ENCODE results near the gene CNTN1.

CNTN1 gene

DNA sequence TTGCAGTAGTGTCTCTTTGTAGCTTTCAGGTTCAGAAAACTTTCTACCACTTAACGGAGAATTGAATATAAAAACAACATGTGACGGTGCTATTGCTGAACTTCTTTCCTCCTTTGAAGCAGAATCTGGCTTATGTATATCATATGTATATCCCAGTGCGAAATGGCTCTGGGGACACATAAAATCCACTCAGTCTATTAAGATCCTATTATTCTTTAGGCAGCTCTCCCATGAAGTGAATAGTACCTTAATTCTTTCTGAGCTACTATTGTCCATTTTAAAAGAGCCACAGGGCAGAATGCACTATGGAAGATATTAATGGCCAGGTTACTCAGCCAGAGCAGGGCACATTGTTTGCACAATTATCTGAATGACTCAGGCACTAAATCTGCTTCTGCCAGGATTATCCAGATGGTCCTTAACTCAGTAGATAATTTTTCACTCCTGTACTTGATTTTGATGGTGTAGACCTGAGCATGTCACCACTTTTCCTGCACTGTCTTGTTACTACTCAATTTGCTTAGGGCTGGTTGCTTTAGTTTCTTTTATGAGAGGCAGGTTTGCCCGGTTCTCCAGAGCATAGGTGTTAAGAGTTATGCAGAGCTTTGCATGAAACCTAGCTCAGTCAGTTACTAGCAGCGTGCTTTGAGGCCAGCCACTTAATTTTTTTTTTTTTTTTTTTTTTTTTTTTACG, 5.5 kb downstream of the CNTN1 start:
- no peak overlapping the region for H3K9ac ChIP-seq (ENCODE audit: low read length)
- H3K27ac ChIP-seq (ENCODE audit: low read depth, low read length): no peak overlapping the region
- no peaks in the 10 kb centered on the region for H3K36me3 ChIP-seq (ENCODE audit: control insufficient read depth, insufficient read depth, low read length)
- peaks cover 22% of the 10 kb centered on the region for H3K27me3 ChIP-seq (ENCODE audit: control insufficient read depth, insufficient read depth, low read length)
- H3K4me1 ChIP-seq (ENCODE audit: control insufficient read depth, insufficient read depth, low read length): peaks cover 3% of the 10 kb centered on the region; the same call in 1 of the 2 replicates
- no peak overlapping the region for H3K4me3 ChIP-seq (ENCODE audit: low read depth, low read length)
- H3K9me3 ChIP-seq (ENCODE audit: control insufficient read depth, insufficient read depth, low read depth, low read length): no peaks in the 10 kb centered on the region

DNA sequence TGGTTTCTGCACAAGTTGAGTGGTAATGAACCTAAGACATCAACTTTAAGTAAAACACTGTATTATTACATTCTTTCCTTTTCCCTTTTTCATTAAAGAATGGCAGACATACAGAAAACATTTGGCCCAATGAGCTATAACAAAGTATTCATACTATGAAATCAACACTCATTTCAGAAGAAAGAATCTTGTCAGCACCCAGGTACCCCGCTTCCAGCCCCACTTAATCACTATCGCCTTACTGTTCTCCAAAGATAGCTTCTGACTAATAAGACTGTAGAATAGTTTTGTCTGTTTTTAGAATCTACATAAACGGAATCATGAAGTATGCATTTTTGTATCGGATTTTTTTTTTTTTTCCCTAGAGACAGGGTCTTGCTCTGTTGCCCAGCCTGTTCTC, 9.5 kb downstream of the CNTN1 start:
- Histone ChIP-seq H3K4me3 (ENCODE audit: low read depth, low read length) (no peak overlapping the region), H3K27ac (ENCODE audit: low read depth, low read length) (no peak overlapping the region), H3K36me3 (ENCODE audit: control insufficient read depth, insufficient read depth, low read length) (no peaks in the 10 kb centered on the region), H3K27me3 (ENCODE audit: control insufficient read depth, insufficient read depth, low read length) (no peaks in the 10 kb centered on the region), H3K9me3 (ENCODE audit: control insufficient read depth, insufficient read depth, low read depth, low read length) (no peaks in the 10 kb centered on the region), H3K4me1 (ENCODE audit: control insufficient read depth, insufficient read depth, low read length) (no peaks in the 10 kb centered on the region), H3K9ac (ENCODE audit: low read length) (no peak overlapping the region)

DNA sequence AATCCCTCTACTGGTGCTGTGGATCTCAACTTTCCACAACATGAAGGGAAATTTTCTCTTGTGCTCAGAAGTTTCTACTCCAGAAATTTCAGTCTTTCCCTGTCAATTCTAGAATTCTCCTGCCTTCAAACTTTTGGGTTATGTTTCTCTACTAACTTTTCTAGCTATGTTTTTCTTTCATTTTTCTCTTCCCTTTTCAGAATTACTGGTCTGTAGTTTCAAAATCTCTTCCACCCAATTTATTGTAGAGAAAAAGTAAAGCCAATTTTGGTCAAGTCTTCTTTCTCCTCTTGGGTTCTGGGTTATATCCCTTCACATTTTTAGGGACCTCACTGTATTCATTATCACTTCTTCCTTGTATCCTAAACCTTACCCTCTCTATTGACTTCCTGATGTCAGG, 18.9 kb downstream of the CNTN1 start:
- Histone ChIP-seq H3K9ac (ENCODE audit: low read length) (no peak overlapping the region), H3K4me1 (ENCODE audit: control insufficient read depth, insufficient read depth, low read length) (no peaks in the 10 kb centered on the region), H3K27me3 (ENCODE audit: control insufficient read depth, insufficient read depth, low read length) (no peaks in the 10 kb centered on the region), H3K27ac (ENCODE audit: low read depth, low read length) (no peak overlapping the region), H3K4me3 (ENCODE audit: low read depth, low read length) (no peak overlapping the region), H3K36me3 (ENCODE audit: control insufficient read depth, insufficient read depth, low read length) (no peaks in the 10 kb centered on the region), H3K9me3 (ENCODE audit: control insufficient read depth, insufficient read depth, low read depth, low read length) (no peaks in the 10 kb centered on the region)

DNA sequence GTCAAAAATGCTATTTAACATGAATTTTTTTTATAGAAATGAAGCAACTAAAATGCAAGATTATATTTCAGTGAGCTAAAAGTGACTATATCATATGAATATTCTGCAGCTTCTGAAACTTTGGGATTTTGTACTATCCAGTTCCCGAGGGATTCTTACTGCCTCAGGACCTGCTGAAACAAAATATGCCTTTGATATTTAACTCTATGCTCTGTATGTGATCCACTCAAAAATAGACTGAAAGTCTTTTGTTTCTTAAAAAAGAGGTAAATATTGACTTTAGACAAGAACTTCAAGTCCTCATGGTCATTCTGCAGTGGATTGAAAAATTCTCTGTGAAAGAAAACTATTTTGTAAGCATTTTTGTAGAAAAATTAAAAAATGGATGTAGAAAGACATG, 22.4 kb downstream of the CNTN1 start:
- Histone ChIP-seq H3K4me1 (ENCODE audit: control insufficient read depth, insufficient read depth, low read length) (no peaks in the 10 kb centered on the region), H3K27me3 (ENCODE audit: control insufficient read depth, insufficient read depth, low read length) (no peaks in the 10 kb centered on the region), H3K36me3 (ENCODE audit: control insufficient read depth, insufficient read depth, low read length) (no peaks in the 10 kb centered on the region), H3K4me3 (ENCODE audit: low read depth, low read length) (no peak overlapping the region), H3K9ac (ENCODE audit: low read length) (no peak overlapping the region), H3K9me3 (ENCODE audit: control insufficient read depth, insufficient read depth, low read depth, low read length) (no peaks in the 10 kb centered on the region), H3K27ac (ENCODE audit: low read depth, low read length) (no peak overlapping the region)

DNA sequence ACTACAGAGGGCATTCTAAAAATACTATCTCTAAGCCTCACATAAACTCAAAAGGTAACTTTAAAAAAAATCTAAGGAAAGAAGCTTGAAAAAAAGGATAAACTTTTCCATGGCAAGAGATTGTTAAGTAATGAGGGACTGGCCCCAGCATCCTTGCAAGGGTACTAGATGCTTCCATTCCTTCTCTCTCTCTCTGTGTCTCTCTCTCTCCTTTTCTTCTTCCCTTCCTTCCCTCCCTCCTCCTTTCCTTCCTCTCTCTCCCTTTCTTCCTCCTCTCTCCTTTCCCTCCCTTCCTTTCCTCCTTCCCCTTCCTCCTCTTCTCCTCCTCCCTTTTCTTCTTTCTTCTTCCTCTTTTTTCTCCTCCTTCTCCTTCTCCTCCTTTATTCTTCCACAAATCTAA, 23.8 kb downstream of the CNTN1 start:
- no peaks in the 10 kb centered on the region for H3K4me1 ChIP-seq (ENCODE audit: control insufficient read depth, insufficient read depth, low read length)
- no peaks in the 10 kb centered on the region for H3K36me3 ChIP-seq (ENCODE audit: control insufficient read depth, insufficient read depth, low read length)
- no peaks in the 10 kb centered on the region for H3K9me3 ChIP-seq (ENCODE audit: control insufficient read depth, insufficient read depth, low read depth, low read length)
- H3K4me3 ChIP-seq (ENCODE audit: low read depth, low read length): no peak overlapping the region
- no peak overlapping the region for H3K9ac ChIP-seq (ENCODE audit: low read length)
- H3K27ac ChIP-seq (ENCODE audit: low read depth, low read length): no peak overlapping the region
- no peaks in the 10 kb centered on the region for H3K27me3 ChIP-seq (ENCODE audit: control insufficient read depth, insufficient read depth, low read length)

DNA sequence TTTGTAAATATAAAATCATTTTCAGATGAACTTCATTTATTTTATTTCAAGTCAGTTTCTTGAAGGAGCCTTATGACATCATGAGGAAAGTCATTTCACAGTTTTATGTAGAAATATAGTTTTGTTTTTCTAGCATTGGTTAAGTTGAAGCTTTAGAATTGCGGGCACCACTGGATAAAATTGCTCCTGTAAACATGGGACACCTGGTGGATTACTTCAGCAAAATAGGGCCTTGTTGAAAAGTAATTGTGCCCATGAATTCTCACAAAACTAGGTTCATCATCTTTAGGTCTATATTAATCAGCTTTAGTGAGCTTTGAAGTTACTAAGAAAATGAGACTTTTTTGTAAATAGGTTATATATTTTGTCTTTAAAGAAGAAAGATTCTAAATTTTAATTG, 25.3 kb downstream of the CNTN1 start:
- H3K27ac ChIP-seq (ENCODE audit: low read depth, low read length): no peak overlapping the region
- H3K9me3 ChIP-seq (ENCODE audit: control insufficient read depth, insufficient read depth, low read depth, low read length): no peaks in the 10 kb centered on the region
- no peaks in the 10 kb centered on the region for H3K4me1 ChIP-seq (ENCODE audit: control insufficient read depth, insufficient read depth, low read length)

DNA sequence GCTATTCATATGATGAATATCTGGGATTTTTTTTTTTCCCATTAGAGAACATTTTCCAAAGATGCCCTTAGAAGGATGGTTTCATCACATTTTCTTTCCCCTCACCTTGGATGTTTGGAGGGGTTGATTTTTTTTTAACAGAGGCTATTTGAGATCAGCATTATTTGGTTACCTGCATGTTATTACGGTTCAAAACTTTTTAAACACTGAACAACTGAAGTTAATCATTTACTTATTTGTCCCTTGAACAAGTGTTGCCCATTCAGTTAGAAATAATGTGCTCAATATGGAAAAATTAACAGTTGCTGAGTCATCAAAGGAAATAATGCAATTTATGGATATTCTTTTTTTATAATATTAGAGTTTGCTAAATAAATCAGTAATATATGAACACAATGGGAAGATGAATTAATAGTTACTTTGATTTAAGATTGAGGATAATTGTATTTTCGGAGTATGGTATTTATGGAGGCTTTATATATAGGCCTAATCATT, 26.7 kb downstream of the CNTN1 start:
- Histone ChIP-seq H3K36me3 (ENCODE audit: control insufficient read depth, insufficient read depth, low read length) (no peaks in the 10 kb centered on the region), H3K9ac (ENCODE audit: low read length) (no peak overlapping the region), H3K4me1 (ENCODE audit: control insufficient read depth, insufficient read depth, low read length) (no peaks in the 10 kb centered on the region), H3K4me3 (ENCODE audit: low read depth, low read length) (no peak overlapping the region), H3K27me3 (ENCODE audit: control insufficient read depth, insufficient read depth, low read length) (no peaks in the 10 kb centered on the region), H3K9me3 (ENCODE audit: control insufficient read depth, insufficient read depth, low read depth, low read length) (no peaks in the 10 kb centered on the region), H3K27ac (ENCODE audit: low read depth, low read length) (no peak overlapping the region)

More for the DNA sequence above, 25.3 kb downstream of the CNTN1 start:
- Histone ChIP-seq H3K27me3 (ENCODE audit: control insufficient read depth, insufficient read depth, low read length) (no peaks in the 10 kb centered on the region), H3K36me3 (ENCODE audit: control insufficient read depth, insufficient read depth, low read length) (no peaks in the 10 kb centered on the region), H3K4me3 (ENCODE audit: low read depth, low read length) (no peak overlapping the region), H3K9ac (ENCODE audit: low read length) (no peak overlapping the region)

DNA sequence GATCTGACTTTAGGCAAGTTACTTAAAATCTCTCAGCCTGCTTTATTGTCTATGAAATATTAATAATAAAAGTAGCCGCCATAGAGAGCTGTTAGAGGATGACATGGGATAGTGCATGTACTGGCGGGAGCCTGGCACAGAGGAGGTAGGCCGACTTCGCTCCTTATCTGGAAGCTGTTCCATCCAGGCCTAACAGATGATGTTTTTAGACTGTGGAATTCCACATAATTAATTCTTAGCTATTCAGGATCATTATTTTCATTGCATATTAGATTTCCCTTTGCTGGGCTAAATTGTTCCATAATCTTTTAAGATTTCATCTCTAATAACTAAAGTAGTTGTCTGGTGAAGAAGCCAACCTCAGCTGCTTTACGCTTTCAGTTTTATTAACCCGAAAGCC, 30.8 kb downstream of the CNTN1 start:
- Histone ChIP-seq H3K9me3 (ENCODE audit: control insufficient read depth, insufficient read depth, low read depth, low read length) (no peaks in the 10 kb centered on the region), H3K27me3 (ENCODE audit: control insufficient read depth, insufficient read depth, low read length) (no peaks in the 10 kb centered on the region), H3K27ac (ENCODE audit: low read depth, low read length) (no peak overlapping the region), H3K4me3 (ENCODE audit: low read depth, low read length) (no peak overlapping the region), H3K4me1 (ENCODE audit: control insufficient read depth, insufficient read depth, low read length) (no peaks in the 10 kb centered on the region), H3K9ac (ENCODE audit: low read length) (no peak overlapping the region), H3K36me3 (ENCODE audit: control insufficient read depth, insufficient read depth, low read length) (no peaks in the 10 kb centered on the region)

DNA sequence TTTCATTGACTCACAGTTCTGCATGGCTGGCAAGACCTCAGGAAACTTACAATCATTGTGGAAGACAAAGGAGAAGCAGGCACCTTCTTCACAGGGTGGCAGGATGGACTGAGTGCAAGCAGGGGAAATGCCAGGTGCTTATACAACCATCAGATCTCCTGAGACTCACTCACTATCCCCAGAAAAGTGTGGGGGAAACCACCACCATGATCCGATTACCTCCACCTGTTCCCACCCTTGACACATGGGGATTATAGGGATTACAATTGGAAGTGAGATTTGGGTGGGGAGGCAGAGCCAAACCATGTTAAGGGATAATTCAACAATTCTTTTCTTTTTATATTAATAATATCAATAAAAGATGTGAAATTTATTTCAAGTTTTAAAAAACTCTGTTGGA, 34.1 kb downstream of the CNTN1 start:
- H3K27me3 ChIP-seq (ENCODE audit: control insufficient read depth, insufficient read depth, low read length): no peaks in the 10 kb centered on the region
- no peaks in the 10 kb centered on the region for H3K36me3 ChIP-seq (ENCODE audit: control insufficient read depth, insufficient read depth, low read length)
- no peaks in the 10 kb centered on the region for H3K4me1 ChIP-seq (ENCODE audit: control insufficient read depth, insufficient read depth, low read length)
- no peaks in the 10 kb centered on the region for H3K9me3 ChIP-seq (ENCODE audit: control insufficient read depth, insufficient read depth, low read depth, low read length)
- H3K27ac ChIP-seq (ENCODE audit: low read depth, low read length): no peak overlapping the region
- H3K9ac ChIP-seq (ENCODE audit: low read length): no peak overlapping the region
- H3K4me3 ChIP-seq (ENCODE audit: low read depth, low read length): no peak overlapping the region

DNA sequence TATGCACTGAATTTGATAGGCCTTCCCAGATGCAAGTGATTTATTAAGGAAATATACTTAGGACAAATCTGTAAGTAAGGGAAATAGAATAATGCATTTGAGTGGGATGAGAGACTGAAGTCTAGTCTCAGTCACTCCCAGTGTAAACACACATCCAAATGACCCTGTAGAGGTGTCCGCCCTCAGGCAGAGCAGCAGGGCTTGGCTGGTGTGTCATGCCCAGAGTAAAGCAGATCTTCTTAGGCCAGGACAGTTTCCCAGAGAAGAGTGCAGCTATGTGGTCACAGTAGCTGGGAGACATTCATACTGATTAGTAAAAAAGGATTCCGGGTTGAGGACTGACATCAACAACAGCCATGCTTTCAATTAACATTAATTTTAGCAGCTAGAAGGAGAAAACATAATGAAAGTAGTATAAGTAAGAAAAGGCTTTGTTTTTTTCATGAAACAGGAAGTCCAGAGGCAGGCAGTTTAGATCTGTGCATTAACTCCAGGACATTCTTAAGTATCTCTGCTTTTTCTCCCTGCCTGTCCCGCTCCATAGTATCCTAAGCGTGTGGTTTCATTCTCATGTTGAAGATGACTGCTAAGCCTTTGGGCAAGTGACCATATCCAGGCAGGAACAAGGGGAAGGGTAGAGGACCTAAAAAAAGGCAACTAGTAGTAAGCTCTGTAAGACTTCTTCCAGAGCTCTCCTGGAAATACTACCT, 35.7 kb downstream of the CNTN1 start:
- Histone ChIP-seq H3K36me3 (ENCODE audit: control insufficient read depth, insufficient read depth, low read length) (no peaks in the 10 kb centered on the region), H3K9ac (ENCODE audit: low read length) (no peak overlapping the region), H3K27ac (ENCODE audit: low read depth, low read length) (no peak overlapping the region), H3K9me3 (ENCODE audit: control insufficient read depth, insufficient read depth, low read depth, low read length) (no peaks in the 10 kb centered on the region), H3K4me1 (ENCODE audit: control insufficient read depth, insufficient read depth, low read length) (peaks cover 6% of the 10 kb centered on the region), H3K27me3 (ENCODE audit: control insufficient read depth, insufficient read depth, low read length) (no peaks in the 10 kb centered on the region), H3K4me3 (ENCODE audit: low read depth, low read length) (no peak overlapping the region)

DNA sequence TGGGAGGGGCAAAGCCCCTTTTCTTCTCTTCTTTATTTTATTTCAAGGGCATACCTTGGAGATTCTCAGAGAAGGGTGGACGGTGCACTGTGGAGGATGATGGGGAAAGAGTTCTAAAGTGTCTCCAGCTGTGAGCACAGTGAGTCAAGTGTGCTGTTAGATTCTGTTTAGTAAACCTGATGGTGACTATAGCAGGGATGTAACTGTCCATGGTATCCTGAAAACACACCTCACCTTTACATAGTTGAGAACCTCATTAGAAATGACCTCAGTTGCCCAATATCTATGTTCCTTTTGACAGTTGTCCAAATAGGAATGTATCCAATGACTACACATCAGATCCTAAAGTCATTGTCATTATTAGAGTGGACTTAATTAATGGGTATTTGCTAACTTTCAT, 38.0 kb downstream of the CNTN1 start:
- Histone ChIP-seq H3K4me3 (ENCODE audit: low read depth, low read length) (no peak overlapping the region), H3K27ac (ENCODE audit: low read depth, low read length) (no peak overlapping the region), H3K9ac (ENCODE audit: low read length) (no peak overlapping the region), H3K9me3 (ENCODE audit: control insufficient read depth, insufficient read depth, low read depth, low read length) (no peaks in the 10 kb centered on the region), H3K27me3 (ENCODE audit: control insufficient read depth, insufficient read depth, low read length) (no peaks in the 10 kb centered on the region), H3K4me1 (ENCODE audit: control insufficient read depth, insufficient read depth, low read length) (peaks cover 28% of the 10 kb centered on the region), H3K36me3 (ENCODE audit: control insufficient read depth, insufficient read depth, low read length) (no peaks in the 10 kb centered on the region)

Measured in HUES6 (cell line).